PC-9 (cell line): Measurements from ENCODE around the gene ACTG1.

Experiments
- CTCF ChIP-seq: fragments of 200-600 bp; sonication (generic); conservative IDR thresholded peaks from 2 replicates; pipeline ENCODE4 v1.6.1; 2017; ENCODE audit warnings: mixed run types, antibody characterized with exemption, mild to moderate bottlenecking, moderate library complexity
- EZH2 ChIP-seq: fragments of 200-600 bp; sonication (generic); IDR thresholded peaks from 2 replicates; pipeline ENCODE4 v1.8.0; 2017; ENCODE audit warnings: antibody characterized with exemption, low read depth

GRCh38 chr17:81536299-81537290 lies 24.0 kb upstream of the ACTG1 start:
- TF ChIP-seq EZH2 (no peak), CTCF (no peak)
